Naive B cell (primary cell): Measurements from ENCODE around the gene BNIP1. TPM values are rescaled to one million over a fixed set of nuclear protein-coding genes. Genes with fewer than 3 reads are reported as not detected.
A peak's percentile ranks its signal among the peaks of the same experiment; 100 is the strongest.

Experiments
- ATAC-seq, 2 donors: fragments of 150-1000 bp; cut with Tn5 transposase; 2 replicates each; pipeline ENCODE4 v1.10.0; 2021; ENCODE audit warnings: low read depth in 2 of 2, mild to moderate bottlenecking in 2 of 2, moderate library complexity in 2 of 2
- DNase-seq: peaks from one replicate; pipeline ENCODE4 v3.0.0; 2022
- H3K27ac Mint-ChIP-seq, 6 donors: one replicate each; pipeline ENCODE4 v1.8.0; 2020 to 2022; ENCODE audit warnings: mild to moderate bottlenecking in 6 of 6, mixed read lengths in 6 of 6, moderate library complexity in 5 of 6, inconsistent platforms in 2 of 6
- H3K27me3 Mint-ChIP-seq, 3 donors: one replicate each; pipeline ENCODE4 v1.8.0; 2021 to 2022; ENCODE audit warnings: mixed read lengths in 3 of 3, mild to moderate bottlenecking in 1 of 3
- H3K36me3 Mint-ChIP-seq, 2 donors: one replicate each; pipeline ENCODE4 v1.8.0; 2020 to 2022; ENCODE audit warnings: mixed read lengths in 2 of 2, inconsistent platforms in 1 of 2, mild to moderate bottlenecking in 1 of 2
- H3K4me1 Mint-ChIP-seq, 3 donors: one replicate each; pipeline ENCODE4 v1.8.0; 2020 to 2022; ENCODE audit warnings: mixed read lengths in 3 of 3, inconsistent platforms in 1 of 3, mild to moderate bottlenecking in 1 of 3, moderate library complexity in 1 of 3
- H3K4me3 Mint-ChIP-seq, 8 donors: one replicate each; pipeline ENCODE4 v1.8.0; 2020 to 2022; ENCODE audit warnings: mild to moderate bottlenecking in 8 of 8, mixed read lengths in 8 of 8, moderate library complexity in 8 of 8, inconsistent platforms in 2 of 8
- H3K9me3 Mint-ChIP-seq, 7 donors: one replicate each; pipeline ENCODE4 v1.8.0; 2020 to 2022; ENCODE audit warnings: mixed read lengths in 7 of 7, mild to moderate bottlenecking in 5 of 7, inconsistent platforms in 2 of 7, moderate library complexity in 1 of 7
- polyA plus RNA-seq, 6 donors: library from polyadenylated mRNA; unstranded; fragments of 300-500 nt; fragmentation: Illumina TruSeq; gene quantifications; one replicate each; pipeline ENCODE4 v1.2.3, GENCODE V29; 2021; ENCODE audit warnings: low read depth in 6 of 6

The BNIP1 gene
- polyA plus RNA-seq, 6 donors from 2014 or later = 7.2 to 25.3 (median 14.5) TPM

DNA sequence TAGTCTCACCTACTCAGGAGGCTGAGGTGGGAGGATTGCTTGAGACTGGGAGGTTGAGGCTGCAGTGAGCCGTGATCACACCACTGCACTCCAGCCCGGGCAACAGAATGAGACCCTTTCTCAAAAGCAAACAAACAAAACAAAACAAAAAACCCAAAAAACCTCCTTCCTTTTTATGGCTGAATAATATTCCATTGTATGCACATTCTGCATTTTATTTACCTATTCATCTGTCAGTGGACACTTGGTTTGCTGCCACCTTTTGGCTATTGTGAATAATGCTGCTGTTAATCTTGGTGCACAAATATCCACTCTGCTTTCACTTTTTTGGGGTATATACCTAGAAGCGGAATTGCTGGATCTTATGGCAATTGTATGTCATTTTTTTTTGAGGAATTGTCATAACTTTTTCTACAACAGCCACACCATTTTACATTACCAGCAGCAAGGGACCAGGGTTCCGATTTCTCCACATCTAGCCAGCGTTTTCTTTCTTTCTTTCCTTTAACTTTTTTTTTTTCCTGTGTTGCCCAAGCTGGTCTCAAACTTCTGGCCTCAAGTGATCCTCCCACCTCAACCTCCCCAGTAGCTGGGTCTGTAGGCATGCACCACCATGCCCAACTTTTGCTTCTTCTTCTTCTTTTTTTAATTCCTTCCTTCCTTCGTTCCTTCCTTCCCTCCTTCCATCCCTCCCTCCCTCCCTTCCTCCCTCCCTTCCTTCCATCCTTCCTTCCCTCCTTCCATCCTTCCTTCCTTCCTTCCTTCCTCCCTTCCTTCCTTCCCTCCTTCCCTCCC, 60.1 kb downstream of the BNIP1 start:
- H3K9me3 Mint-ChIP-seq = peaks cover 3 to 30% (median 15%) of the 10 kb centered on the region in 7 donors
- H3K27ac Mint-ChIP-seq = peak overlapping the region in 1 of 6 donors; percentile 88
- ATAC-seq (no peak), DNase-seq (peak; percentile 7)
- H3K27me3 Mint-ChIP-seq = peaks cover 45 to 84% (median 81%) of the 10 kb centered on the region in 3 donors
- H3K4me1 Mint-ChIP-seq = peaks cover 0 to 6% (median 4%) of the 10 kb centered on the region in 3 donors
- H3K4me3 Mint-ChIP-seq = no peak overlapping the region
- peaks cover 2 to 12% of the 10 kb centered on the region in 2 donors for H3K36me3 Mint-ChIP-seq

GRCh38 chr5:173205916-173206315, 61.6 kb downstream of the BNIP1 start:
- peaks cover 42 to 88% (median 83%) of the 10 kb centered on the region in 3 donors for H3K27me3 Mint-ChIP-seq

DNA sequence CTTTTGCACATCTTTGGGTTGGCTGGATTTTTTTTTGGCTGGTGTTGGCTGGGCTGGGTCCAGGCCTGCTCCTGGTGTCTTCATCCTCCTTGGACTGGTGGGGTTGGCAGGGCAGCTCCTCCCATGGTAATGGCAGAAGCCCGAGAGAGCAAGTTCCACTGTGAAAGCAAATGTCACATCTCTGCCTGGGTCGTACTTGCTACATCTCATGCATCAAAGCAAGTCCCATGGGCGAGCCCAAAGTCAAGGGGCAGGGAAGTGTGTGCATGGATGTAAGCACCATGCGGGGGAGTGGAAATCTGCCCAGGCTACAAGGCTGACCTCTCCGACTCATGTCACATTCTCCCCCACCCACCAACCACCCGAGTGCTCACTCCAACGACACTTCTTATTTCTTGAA, 64.0 kb downstream of the BNIP1 start:
- no peak overlapping the region for H3K27ac Mint-ChIP-seq

More at GRCh38 chr5:173205916-173206315, 61.6 kb downstream of the BNIP1 start:
- DNase-seq (no peak), ATAC-seq (no peak)
- Mint-ChIP-seq H3K36me3 (peaks cover 0 to 10% of the 10 kb centered on the region in 2 donors), H3K4me1 (peaks cover 0 to 6% (median 4%) of the 10 kb centered on the region in 3 donors), H3K27ac (no peak overlapping the region), H3K4me3 (no peak overlapping the region), H3K9me3 (peaks cover 0 to 15% (median 4%) of the 10 kb centered on the region in 7 donors)

GRCh38 chr5:173210877-173211276, 66.5 kb downstream of the BNIP1 start:
- H3K27me3 Mint-ChIP-seq = peaks cover 39 to 62% (median 57%) of the 10 kb centered on the region in 3 donors
- H3K4me3 Mint-ChIP-seq = peak overlapping the region in 1 of 8 donors; percentile 70
- peaks cover 5 to 33% (median 15%) of the 10 kb centered on the region in 7 donors for H3K9me3 Mint-ChIP-seq

More for the DNA sequence above, 64.0 kb downstream of the BNIP1 start:
- ATAC-seq = no peak
- DNase-seq = no peak
- H3K4me3 Mint-ChIP-seq = no peak overlapping the region
- H3K27me3 Mint-ChIP-seq = peaks cover 34 to 78% (median 75%) of the 10 kb centered on the region in 3 donors
- peaks cover 0 to 4% (median 0%) of the 10 kb centered on the region in 3 donors for H3K4me1 Mint-ChIP-seq
- H3K9me3 Mint-ChIP-seq = peaks cover 5 to 25% (median 14%) of the 10 kb centered on the region in 7 donors
- H3K36me3 Mint-ChIP-seq = peaks cover 0 to 26% of the 10 kb centered on the region in 2 donors

DNA sequence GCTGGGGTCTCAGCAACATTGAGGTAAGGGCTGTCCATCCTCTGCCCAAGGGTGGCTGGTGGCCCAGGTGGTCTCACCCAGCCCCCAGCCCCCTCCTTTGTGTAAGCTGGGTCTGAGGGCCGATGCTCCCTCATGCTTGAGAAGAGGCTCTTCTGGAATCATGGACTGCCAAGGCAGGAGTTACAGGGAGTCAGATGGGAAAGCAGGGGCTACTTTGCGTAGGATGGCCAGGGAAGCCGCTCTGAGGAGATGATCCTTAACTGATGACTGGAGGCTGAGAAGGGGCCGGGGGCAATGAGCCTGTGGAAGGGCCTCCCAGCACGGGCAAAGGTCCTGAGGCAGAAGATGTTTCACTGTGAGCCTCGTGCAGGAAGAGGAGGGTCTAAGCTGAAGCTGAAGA, 67.0 kb downstream of the BNIP1 start:
- peaks cover 5 to 33% (median 16%) of the 10 kb centered on the region in 7 donors for H3K9me3 Mint-ChIP-seq
- peaks cover 0 to 19% of the 10 kb centered on the region in 2 donors for H3K36me3 Mint-ChIP-seq
- H3K4me1 Mint-ChIP-seq = no peaks in the 10 kb centered on the region
- peaks cover 39 to 62% (median 53%) of the 10 kb centered on the region in 3 donors for H3K27me3 Mint-ChIP-seq
- H3K27ac Mint-ChIP-seq = peak overlapping the region in 1 of 6 donors; percentile 24
- ATAC-seq (no peak), DNase-seq (no peak)
- H3K4me3 Mint-ChIP-seq = no peak overlapping the region

More at GRCh38 chr5:173210877-173211276, 66.5 kb downstream of the BNIP1 start:
- ATAC-seq (no peak), DNase-seq (no peak)
- no peaks in the 10 kb centered on the region for H3K4me1 Mint-ChIP-seq
- H3K27ac Mint-ChIP-seq = no peak overlapping the region
- H3K36me3 Mint-ChIP-seq = peaks cover 0 to 19% of the 10 kb centered on the region in 2 donors

- no peak for DNase-seq
- no peaks in the 10 kb centered on the region for H3K4me1 Mint-ChIP-seq
- ATAC-seq = no peak
- H3K27me3 Mint-ChIP-seq = peaks cover 32 to 50% (median 46%) of the 10 kb centered on the region in 3 donors
- peaks cover 5 to 32% (median 16%) of the 10 kb centered on the region in 7 donors for H3K9me3 Mint-ChIP-seq
- no peak overlapping the region for H3K27ac Mint-ChIP-seq
- H3K4me3 Mint-ChIP-seq = no peak overlapping the region
- H3K36me3 Mint-ChIP-seq = peaks cover 0 to 19% of the 10 kb centered on the region in 2 donors
Measured at GRCh38 chr5:173213236-173213933, 69.1 kb downstream of the BNIP1 start.

Other genes starting within 250 kb of the BNIP1 start
- 10 to 100 TPM; 20.0 to 40.2 (median 27.7) TPM for gene RPL26L1, start 185.1 kb upstream of the BNIP1 start, polyA plus RNA-seq
- 100 to 1,000 TPM; 386 to 553 (median 418) TPM for gene ATP6V0E1, start 160.8 kb upstream of the BNIP1 start, polyA plus RNA-seq
- 10 to 100 TPM; 60.6 to 97.0 (median 77.3) TPM for gene CREBRF, start 88.2 kb upstream of the BNIP1 start, polyA plus RNA-seq
- gene NKX2-5, start 90.7 kb downstream of the BNIP1 start, polyA plus RNA-seq = not detected
- not detected for gene STC2, start 183.9 kb downstream of the BNIP1 start, polyA plus RNA-seq